ENCODE measurements around the gene WDR26. TPM values are rescaled to one million over a fixed set of nuclear protein-coding genes. Genes with fewer than 3 reads are reported as not detected.
"Not testable (repeated sequence)": the region's sequence is repeated elsewhere in the genome, so short reads cannot be mapped to it uniquely, and the experiment has no call there.

The WDR26 gene
- total RNA-seq, 1 donor from 2014 or later, result 79.5 TPM

GRCh38 chr1:224349716-224350115, 84.9 kb downstream of the WDR26 start:
- not testable (repeated sequence) for DNase-seq (ENCODE audit: low spot score)

- no peak for DNase-seq (ENCODE audit: low spot score)
These were observed 86.5 kb downstream of the WDR26 start for GRCh38 chr1:224348137-224348536.

DNA sequence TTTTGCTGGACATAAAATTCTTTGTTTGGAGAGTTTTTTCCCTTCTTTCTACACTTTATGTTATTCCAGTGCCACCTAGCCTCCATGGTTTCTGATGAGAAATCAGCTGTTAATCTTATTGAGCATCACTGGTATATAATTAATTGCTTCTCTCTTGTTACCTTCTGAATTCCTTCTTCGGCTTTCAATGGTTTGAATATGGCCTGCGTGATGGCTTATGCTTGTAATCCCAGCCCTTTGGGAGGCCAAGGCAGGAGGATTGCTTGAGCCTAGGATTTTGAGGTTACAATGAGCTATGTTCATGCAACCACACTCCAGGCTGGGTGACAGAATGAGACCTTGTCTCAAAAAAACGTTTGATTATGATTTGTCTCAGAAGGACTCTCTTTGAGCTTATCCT, 90.9 kb downstream of the WDR26 start:
- DNase-seq (ENCODE audit: low spot score), result no peak

DNA sequence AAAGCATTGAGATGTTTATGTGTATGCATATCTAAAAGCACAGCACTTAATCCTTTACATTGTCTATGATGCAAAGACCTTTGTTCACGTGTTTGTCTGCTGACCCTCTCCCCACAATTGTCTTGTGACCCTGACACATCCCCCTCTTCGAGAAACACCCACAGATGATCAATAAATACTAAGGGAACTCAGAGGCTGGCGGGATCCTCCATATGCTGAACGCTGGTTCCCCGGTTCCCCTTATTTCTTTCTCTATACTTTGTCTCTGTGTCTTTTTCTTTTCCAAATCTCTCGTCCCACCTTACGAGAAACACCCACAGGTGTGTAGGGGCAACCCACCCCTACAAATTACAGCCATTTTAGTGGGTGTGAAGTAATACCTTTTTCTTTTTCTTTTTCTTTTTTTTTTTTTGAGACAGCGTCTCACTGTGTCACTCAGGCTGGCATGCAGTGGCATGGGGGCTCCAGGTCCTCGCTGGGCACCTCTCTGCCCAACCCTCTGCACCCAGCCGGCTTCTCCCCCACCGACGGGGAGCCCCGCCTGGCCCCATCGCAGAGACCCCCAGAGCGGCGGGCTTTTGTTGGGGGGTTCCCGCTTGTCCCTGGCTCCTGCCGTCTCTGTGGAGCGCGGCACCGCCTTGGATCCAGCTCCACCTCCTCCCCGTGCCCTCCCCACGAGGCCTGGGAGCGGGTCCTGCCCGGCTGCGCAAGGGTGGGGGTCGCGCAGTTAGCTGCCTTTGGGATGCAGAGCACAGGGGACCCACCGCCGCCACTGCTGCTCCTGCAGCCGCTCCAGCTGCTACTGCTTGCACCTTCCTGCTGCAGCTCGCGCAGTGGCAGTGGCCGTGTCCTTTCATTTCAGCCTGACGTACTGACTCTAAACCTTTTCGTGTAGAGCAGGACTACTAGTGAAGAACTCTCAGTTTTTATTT, 93.9 kb downstream of the WDR26 start:
- not testable (repeated sequence) for DNase-seq (ENCODE audit: low spot score)

DNA sequence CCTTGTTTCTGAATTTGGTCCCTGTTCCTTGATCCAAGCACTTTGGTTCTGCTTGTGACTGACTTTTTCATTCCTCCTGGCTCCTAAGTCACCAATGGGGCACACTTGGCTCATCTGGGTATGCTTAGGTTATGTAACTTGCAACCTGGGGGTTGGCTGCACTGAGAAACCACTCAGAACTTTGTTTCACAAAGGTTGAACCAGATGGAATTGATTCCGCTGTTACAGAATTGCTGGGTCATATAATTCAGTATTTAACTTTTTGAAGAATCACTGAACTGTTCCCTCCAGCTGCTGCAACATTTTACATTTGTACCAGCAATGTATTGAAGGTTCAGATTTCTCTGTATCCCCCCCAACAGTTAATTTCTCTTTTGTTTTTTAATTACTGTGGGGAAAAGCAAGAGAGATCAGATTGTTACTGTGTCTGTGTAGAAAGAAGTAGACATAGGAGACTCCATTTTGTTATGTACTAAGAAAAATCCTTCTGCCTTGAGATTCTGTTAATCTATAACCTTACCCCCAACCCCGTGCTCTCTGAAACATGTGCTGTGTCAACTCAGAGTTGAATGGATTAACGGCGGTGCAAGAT, 95.1 kb downstream of the WDR26 start:
- no peak for DNase-seq (ENCODE audit: low spot score)

DNA sequence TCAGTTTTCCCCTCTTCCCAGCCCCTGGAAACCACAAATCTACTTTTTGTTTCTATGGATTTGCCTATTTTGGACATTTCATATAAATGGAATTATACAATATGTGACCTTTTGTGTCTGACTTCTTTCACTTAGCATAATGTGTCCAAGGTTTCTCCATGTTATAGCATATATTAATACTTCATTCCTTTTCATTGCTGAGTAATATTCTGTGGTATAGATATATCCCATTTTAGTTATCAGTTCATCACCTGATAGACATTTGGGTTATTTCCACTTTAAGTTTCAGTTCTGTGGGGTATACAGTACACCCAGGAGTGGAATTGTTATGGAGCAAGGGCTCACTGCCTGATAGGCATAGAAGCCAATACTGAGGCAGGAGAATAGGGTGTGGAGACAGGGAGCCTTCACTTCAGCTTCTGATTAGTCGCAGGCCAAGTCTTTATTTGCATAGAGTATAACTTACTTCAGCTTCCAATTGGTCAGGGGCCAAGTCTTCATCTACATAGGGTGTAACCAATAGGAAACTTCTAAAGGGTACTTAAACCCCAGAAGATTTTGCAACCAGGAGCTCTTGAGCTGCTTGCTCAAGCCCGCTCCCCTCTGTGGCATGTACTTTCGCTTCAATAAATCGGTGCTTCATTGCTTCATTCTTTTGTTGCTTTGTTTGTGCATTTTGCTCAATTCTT, 96.3 kb downstream of the WDR26 start:
- DNase-seq (ENCODE audit: low spot score), result no peak

Other genes starting within 250 kb of the WDR26 start
- 35.7 TPM for gene NVL, start 104.6 kb downstream of the WDR26 start, total RNA-seq
- 53.8 TPM for gene CNIH4, start 77.9 kb downstream of the WDR26 start, total RNA-seq
- 5.3 TPM for gene CNIH3, start 181.5 kb upstream of the WDR26 start, total RNA-seq